ENCODE results near the gene CD2BP2. TPM values are rescaled to one million over a fixed set of nuclear protein-coding genes. Genes with fewer than 3 reads are reported as not detected.

Gene CD2BP2
- total and polyA plus RNA-seq, 2 of the 13 experiments (the other 11 are each of a cell fraction or from before 2014, with no cell fraction given), result 24.9 to 54.6 TPM

DNA sequence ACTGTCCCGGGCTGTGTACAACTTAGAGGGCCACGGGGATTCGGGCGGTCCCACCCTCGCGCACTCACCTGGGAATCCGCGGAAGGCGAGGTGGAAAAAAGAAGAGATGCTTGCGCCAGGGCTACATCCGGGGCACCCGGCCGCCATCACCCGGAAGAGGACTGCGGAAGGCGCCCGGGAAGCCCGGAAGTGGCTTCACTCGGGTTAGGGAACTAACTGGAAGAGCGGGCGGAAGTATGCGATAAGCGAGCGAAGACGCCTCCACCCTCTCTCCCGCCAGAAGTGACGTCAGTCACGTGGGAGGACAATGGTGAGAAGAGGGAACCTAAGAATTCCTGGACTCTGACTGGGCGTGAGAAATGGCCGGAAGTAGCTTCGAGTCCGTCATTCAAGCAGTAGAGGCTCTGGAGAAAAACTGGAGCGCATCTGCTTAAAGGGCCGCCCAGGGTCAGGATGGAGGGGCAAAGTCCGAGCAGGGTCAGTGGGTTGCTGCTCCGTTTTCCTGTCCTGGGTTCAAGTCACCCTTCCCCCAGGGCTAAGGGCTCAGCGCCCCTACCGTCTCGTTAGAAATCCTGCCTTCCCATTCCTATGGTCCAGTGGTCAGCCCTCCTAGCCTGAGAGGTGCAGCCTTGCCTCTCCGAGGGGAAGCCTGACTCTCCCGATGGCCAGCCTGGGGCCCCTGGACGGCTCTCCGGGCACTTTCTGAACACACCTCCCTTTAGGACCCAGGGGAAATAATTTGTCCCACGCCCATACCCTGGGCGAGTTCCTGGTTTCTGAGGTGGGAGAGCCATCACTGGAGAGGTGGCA is at the start of gene CD2BP2 (continued):
- TF ChIP-seq, protein P1, sequence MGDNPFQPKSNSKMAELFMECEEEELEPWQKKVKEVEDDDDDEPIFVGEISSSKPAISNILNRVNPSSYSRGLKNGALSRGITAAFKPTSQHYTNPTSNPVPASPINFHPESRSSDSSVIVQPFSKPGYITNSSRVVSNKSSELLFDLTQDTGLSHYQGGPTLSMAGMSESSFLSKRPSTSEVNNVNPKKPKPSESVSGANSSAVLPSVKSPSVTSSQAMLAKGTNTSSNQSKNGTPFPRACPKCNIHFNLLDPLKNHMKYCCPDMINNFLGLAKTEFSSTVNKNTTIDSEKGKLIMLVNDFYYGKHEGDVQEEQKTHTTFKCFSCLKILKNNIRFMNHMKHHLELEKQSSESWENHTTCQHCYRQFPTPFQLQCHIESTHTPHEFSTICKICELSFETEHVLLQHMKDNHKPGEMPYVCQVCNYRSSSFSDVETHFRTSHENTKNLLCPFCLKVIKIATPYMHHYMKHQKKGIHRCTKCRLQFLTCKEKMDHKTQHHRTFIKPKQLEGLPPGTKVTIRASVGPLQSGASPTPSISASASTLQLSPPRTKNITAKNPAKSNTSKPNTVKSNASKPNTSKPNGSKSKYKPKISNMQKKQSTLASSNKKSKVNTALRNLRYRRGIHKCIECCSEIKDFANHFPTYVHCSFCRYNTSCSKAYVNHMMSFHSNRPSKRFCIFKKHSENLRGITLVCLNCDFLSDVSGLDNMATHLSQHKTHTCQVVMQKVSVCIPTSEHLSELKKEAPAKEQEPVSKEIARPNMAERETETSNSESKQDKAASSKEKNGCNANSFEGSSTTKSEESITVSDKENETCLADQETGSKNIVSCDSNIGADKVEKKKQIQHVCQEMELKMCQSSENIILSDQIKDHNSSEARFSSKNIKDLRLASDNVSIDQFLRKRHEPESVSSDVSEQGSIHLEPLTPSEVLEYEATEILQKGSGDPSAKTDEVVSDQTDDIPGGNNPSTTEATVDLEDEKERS (CRISPR knock-in tag; IDR thresholded peaks at IDR 0.05), result no peak; the same call in none of the 2 replicates
- TF ChIP-seq STAT5B (CRISPR knock-in tag; IDR thresholded peaks at IDR 0.05), result peak; percentile 3; the same call in 1 of the 2 replicates
- TF ChIP-seq MXD4 (CRISPR knock-in tag; IDR thresholded peaks at IDR 0.05), result no peak; the same call in 1 of the 2 replicates
- TF ChIP-seq HCFC1 (IDR thresholded peaks at IDR 0.05; ENCODE audit: low read depth, low read length), result peak; percentile 84
- TF ChIP-seq IRX3 (CRISPR knock-in tag; IDR thresholded peaks at IDR 0.05; ENCODE audit: borderline replicate concordance, low read depth), result no peak; the same call in 1 of the 2 replicates
- peak; percentile 55; the same call in 1 of the 2 replicates for TF ChIP-seq RAD21 (CRISPR knock-in tag; IDR thresholded peaks at IDR 0.05)
- peak; percentile 75 for TF ChIP-seq FOSL2 (CRISPR knock-in tag; IDR thresholded peaks at IDR 0.05)
- TF ChIP-seq TMF1 (CRISPR knock-in tag; IDR thresholded peaks at IDR 0.05; ENCODE audit: low read depth), result peak; percentile 34; the same call in 1 of the 2 replicates
- TF ChIP-seq, protein P2, sequence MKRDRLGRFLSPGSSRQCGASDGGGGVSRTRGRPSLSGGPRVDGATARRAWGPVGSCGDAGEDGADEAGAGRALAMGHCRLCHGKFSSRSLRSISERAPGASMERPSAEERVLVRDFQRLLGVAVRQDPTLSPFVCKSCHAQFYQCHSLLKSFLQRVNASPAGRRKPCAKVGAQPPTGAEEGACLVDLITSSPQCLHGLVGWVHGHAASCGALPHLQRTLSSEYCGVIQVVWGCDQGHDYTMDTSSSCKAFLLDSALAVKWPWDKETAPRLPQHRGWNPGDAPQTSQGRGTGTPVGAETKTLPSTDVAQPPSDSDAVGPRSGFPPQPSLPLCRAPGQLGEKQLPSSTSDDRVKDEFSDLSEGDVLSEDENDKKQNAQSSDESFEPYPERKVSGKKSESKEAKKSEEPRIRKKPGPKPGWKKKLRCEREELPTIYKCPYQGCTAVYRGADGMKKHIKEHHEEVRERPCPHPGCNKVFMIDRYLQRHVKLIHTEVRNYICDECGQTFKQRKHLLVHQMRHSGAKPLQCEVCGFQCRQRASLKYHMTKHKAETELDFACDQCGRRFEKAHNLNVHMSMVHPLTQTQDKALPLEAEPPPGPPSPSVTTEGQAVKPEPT (CRISPR knock-in tag; IDR thresholded peaks at IDR 0.05; ENCODE audit: low read depth), result peak; percentile 78; the same call in 1 of the 2 replicates
- TF ChIP-seq PPARG (CRISPR knock-in tag; conservative IDR thresholded peaks at IDR 0.05), result peak; percentile 69
- TF ChIP-seq ZNF780A (CRISPR knock-in tag; IDR thresholded peaks at IDR 0.05), result no peak
- peak; percentile 30 for TF ChIP-seq KDM4B (CRISPR knock-in tag; IDR thresholded peaks at IDR 0.05)
- peak; percentile 74 for TF ChIP-seq HNRNPLL (IDR thresholded peaks at IDR 0.05; ENCODE audit: low read depth, low read length, poor library complexity, severe bottlenecking)
- TF ChIP-seq, protein P3, sequence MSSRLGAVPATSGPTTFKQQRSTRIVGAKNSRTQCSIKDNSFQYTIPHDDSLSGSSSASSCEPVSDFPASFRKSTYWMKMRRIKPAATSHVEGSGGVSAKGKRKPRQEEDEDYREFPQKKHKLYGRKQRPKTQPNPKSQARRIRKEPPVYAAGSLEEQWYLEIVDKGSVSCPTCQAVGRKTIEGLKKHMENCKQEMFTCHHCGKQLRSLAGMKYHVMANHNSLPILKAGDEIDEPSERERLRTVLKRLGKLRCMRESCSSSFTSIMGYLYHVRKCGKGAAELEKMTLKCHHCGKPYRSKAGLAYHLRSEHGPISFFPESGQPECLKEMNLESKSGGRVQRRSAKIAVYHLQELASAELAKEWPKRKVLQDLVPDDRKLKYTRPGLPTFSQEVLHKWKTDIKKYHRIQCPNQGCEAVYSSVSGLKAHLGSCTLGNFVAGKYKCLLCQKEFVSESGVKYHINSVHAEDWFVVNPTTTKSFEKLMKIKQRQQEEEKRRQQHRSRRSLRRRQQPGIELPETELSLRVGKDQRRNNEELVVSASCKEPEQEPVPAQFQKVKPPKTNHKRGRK (CRISPR knock-in tag; IDR thresholded peaks at IDR 0.05), result no peak
- TF ChIP-seq PHF21A (CRISPR knock-in tag; IDR thresholded peaks at IDR 0.05), result peak; percentile 91
- TF ChIP-seq, protein P4, sequence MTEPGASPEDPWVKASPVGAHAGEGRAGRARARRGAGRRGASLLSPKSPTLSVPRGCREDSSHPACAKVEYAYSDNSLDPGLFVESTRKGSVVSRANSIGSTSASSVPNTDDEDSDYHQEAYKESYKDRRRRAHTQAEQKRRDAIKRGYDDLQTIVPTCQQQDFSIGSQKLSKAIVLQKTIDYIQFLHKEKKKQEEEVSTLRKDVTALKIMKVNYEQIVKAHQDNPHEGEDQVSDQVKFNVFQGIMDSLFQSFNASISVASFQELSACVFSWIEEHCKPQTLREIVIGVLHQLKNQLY (CRISPR knock-in tag; IDR thresholded peaks at IDR 0.05), result peak; percentile 61
- TF ChIP-seq, protein P5, sequence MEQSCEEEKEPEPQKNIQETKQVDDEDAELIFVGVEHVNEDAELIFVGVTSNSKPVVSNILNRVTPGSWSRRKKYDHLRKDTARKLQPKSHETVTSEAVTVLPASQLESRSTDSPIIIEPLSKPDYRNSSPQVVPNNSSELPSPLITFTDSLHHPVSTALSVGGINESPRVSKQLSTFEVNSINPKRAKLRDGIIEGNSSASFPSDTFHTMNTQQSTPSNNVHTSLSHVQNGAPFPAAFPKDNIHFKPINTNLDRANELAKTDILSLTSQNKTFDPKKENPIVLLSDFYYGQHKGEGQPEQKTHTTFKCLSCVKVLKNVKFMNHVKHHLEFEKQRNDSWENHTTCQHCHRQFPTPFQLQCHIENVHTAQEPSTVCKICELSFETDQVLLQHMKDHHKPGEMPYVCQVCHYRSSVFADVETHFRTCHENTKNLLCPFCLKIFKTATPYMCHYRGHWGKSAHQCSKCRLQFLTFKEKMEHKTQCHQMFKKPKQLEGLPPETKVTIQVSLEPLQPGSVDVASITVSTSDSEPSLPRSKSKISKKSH (CRISPR knock-in tag; IDR thresholded peaks at IDR 0.05; ENCODE audit: borderline replicate concordance), result no peak; the same call in 1 of the 2 replicates
- peak; percentile 98 for TF ChIP-seq KAT8 (CRISPR knock-in tag; IDR thresholded peaks at IDR 0.05)
- TF ChIP-seq RBM39 (IDR thresholded peaks at IDR 0.05; ENCODE audit: low read depth, low read length, poor library complexity, severe bottlenecking), result peak; percentile 89
- TF ChIP-seq ASH2L (IDR thresholded peaks at IDR 0.05; ENCODE audit: insufficient read length, low read depth, low read length), result peak; percentile 73
